Neural cell (in vitro differentiated cells): ENCODE measurements around the gene MKX. TPM values are rescaled to one million over a fixed set of nuclear protein-coding genes. Genes with fewer than 3 reads are reported as not detected.

Experiments used
- H2AFZ ChIP-seq: fragments of 200-600, 300-800 bp; sonication (generic), shearing (Covaris generic); 2 replicates; pipeline ENCODE4 v1.6.0; 2014; ENCODE audit warnings: low read depth, mild to moderate bottlenecking, antibody characterized with exemption, low read length, moderate library complexity
- H3F3A ChIP-seq: fragments of 200-600 bp; shearing (Covaris generic); 2 replicates; pipeline ENCODE4 v1.6.1; 2016; ENCODE audit warnings: mild to moderate bottlenecking, moderate library complexity, mixed read lengths, antibody characterized with exemption, low read length; ENCODE audit not compliant: insufficient read depth, poor library complexity, severe bottlenecking
- H3K27ac ChIP-seq: fragments of 200-600, 300-800 bp; sonication (generic), shearing (Covaris generic); 2 replicates; pipeline ENCODE4 v1.5.1; 2014; ENCODE audit warnings: mild to moderate bottlenecking, low read length, moderate library complexity
- H3K27me3 ChIP-seq: fragments of 300-800, 200-600 bp; sonication (generic), shearing (Covaris generic); 2 replicates; pipeline ENCODE4 v1.6.0; 2014; ENCODE audit warnings: mild to moderate bottlenecking, low read depth, low read length, moderate library complexity; ENCODE audit not compliant: insufficient read depth
- H3K36me3 ChIP-seq: fragments of 300-800, 200-600 bp; sonication (generic), shearing (Covaris generic); 2 replicates; pipeline ENCODE4 v1.5.1; 2014; ENCODE audit warnings: mild to moderate bottlenecking, antibody characterized with exemption, low read length, moderate library complexity; ENCODE audit not compliant: insufficient read depth
- H3K4me2 ChIP-seq: fragments of 300-800, 200-600 bp; sonication (generic), shearing (Covaris generic); 2 replicates; pipeline ENCODE4 v1.6.0; 2014; ENCODE audit warnings: mild to moderate bottlenecking, low read length
- H3K4me3 ChIP-seq: fragments of 300-800, 200-600 bp; sonication (generic), shearing (Covaris generic); 2 replicates; pipeline ENCODE4 v1.5.1; 2014; ENCODE audit warnings: mild to moderate bottlenecking, low read length, moderate library complexity
- H3K79me2 ChIP-seq: fragments of 200-600 bp; shearing (Covaris generic); replicated peaks from 2 replicates; pipeline ENCODE4 v1.6.0; 2014; ENCODE audit warnings: mild to moderate bottlenecking, low read length, moderate library complexity; ENCODE audit not compliant: insufficient read depth
- H3K9ac ChIP-seq: fragments of 300-800, 200-600 bp; sonication (generic), shearing (Covaris generic); 2 replicates; pipeline ENCODE4 v1.6.1; 2016; ENCODE audit warnings: mild to moderate bottlenecking, low read length, mixed read lengths
- H3K9me2 ChIP-seq: fragments of 200-600 bp; shearing (Covaris generic); 2 replicates; pipeline ENCODE4 v1.6.1; 2016; ENCODE audit warnings: mild to moderate bottlenecking, low read length, mixed read lengths; ENCODE audit not compliant: insufficient read depth
- H3K9me3 ChIP-seq: fragments of 200-600, 300-800 bp; sonication (generic), shearing (Covaris generic); 2 replicates; pipeline ENCODE4 v1.6.1; 2016; ENCODE audit warnings: mild to moderate bottlenecking, mixed run types, low read length, moderate library complexity, mixed read lengths
- H4K20me1 ChIP-seq: fragments of 200-600 bp; shearing (Covaris generic); 2 replicates; pipeline ENCODE4 v1.6.1; 2016; ENCODE audit warnings: mild to moderate bottlenecking, mixed run types; ENCODE audit not compliant: insufficient read depth
- EP300 ChIP-seq: fragments of 450-650 bp; conservative IDR thresholded peaks from 2 replicates; pipeline ENCODE4 v1.6.1; 2014; ENCODE audit warnings: antibody characterized with exemption, mild to moderate bottlenecking, moderate library complexity; ENCODE audit not compliant: poor library complexity, severe bottlenecking
- EZH2 ChIP-seq: fragments of 200-600, 300-800 bp; shearing (Covaris generic), sonication (generic); IDR thresholded peaks from 2 replicates; pipeline ENCODE4 v1.6.1; 2014; ENCODE audit warnings: antibody characterized with exemption, low read length, borderline replicate concordance, mild to moderate bottlenecking; ENCODE audit not compliant: insufficient read depth, poor library complexity, severe bottlenecking
- MXI1 ChIP-seq: fragments of 450-650 bp; conservative IDR thresholded peaks from 2 replicates; pipeline ENCODE4 v1.6.1; 2014; ENCODE audit warnings: antibody characterized with exemption, mild to moderate bottlenecking; ENCODE audit not compliant: poor library complexity, severe bottlenecking
- POLR2AphosphoS5 ChIP-seq: IDR thresholded peaks from 2 replicates; pipeline ENCODE4 v1.6.1; 2012
- RAD21 ChIP-seq: fragments of 450-650 bp; conservative IDR thresholded peaks from 2 replicates; pipeline ENCODE4 v1.6.1; 2014; ENCODE audit warnings: antibody characterized with exemption, mild to moderate bottlenecking, moderate library complexity
- SMC3 ChIP-seq: fragments of 450-650 bp; conservative IDR thresholded peaks from 2 replicates; pipeline ENCODE4 v1.6.1; 2014; ENCODE audit warnings: antibody characterized with exemption, mild to moderate bottlenecking, moderate library complexity; ENCODE audit not compliant: poor library complexity
- TAF1 ChIP-seq: IDR thresholded peaks from 2 replicates; pipeline ENCODE4 v1.6.1; 2012; ENCODE audit warnings: low read depth
- polyA plus RNA-seq: library from polyadenylated mRNA; depleted of rRNA; stranded (reverse); fragments of >200 nt; gene quantifications from 2 replicates; pipeline ENCODE4 v1.2.3, GENCODE V29; 2014
- TF ChIP-seq, protein P1 (sequence below): fragments of 450-650 bp; IDR thresholded peaks from 2 replicates; pipeline ENCODE4 v1.5.1; 2014; ENCODE audit warnings: antibody characterized with exemption, mild to moderate bottlenecking, moderate library complexity; ENCODE audit not compliant: poor library complexity, severe bottlenecking
- TF ChIP-seq, protein P2 (sequence below): IDR thresholded peaks from 2 replicates; pipeline ENCODE4 v1.6.1; 2012; ENCODE audit warnings: borderline replicate concordance

The MKX gene
- polyA plus RNA-seq, 1 donor from 2014 or later, result not detected

GRCh38 chr10:27687743-27688142, 57.9 kb downstream of the MKX start:
- Histone ChIP-seq H2AFZ (no peak overlapping the region), H3K27me3 (no peaks in the 10 kb centered on the region), H3K4me3 (no peak overlapping the region), H3K27ac (no peak overlapping the region), H3K9me2 (no peaks in the 10 kb centered on the region), H4K20me1 (no peaks in the 10 kb centered on the region), H3K9me3 (no peaks in the 10 kb centered on the region), H3K9ac (no peak overlapping the region), H3K4me2 (no peak overlapping the region), H3K36me3 (no peaks in the 10 kb centered on the region), H3K79me2 (no peaks in the 10 kb centered on the region), H3F3A (no peaks in the 10 kb centered on the region)
- no peak for TF ChIP-seq MXI1
- no peak for TF ChIP-seq POLR2AphosphoS5
- TF ChIP-seq, protein P1, sequence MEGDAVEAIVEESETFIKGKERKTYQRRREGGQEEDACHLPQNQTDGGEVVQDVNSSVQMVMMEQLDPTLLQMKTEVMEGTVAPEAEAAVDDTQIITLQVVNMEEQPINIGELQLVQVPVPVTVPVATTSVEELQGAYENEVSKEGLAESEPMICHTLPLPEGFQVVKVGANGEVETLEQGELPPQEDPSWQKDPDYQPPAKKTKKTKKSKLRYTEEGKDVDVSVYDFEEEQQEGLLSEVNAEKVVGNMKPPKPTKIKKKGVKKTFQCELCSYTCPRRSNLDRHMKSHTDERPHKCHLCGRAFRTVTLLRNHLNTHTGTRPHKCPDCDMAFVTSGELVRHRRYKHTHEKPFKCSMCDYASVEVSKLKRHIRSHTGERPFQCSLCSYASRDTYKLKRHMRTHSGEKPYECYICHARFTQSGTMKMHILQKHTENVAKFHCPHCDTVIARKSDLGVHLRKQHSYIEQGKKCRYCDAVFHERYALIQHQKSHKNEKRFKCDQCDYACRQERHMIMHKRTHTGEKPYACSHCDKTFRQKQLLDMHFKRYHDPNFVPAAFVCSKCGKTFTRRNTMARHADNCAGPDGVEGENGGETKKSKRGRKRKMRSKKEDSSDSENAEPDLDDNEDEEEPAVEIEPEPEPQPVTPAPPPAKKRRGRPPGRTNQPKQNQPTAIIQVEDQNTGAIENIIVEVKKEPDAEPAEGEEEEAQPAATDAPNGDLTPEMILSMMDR, result no peak
- no peak for TF ChIP-seq SMC3

DNA sequence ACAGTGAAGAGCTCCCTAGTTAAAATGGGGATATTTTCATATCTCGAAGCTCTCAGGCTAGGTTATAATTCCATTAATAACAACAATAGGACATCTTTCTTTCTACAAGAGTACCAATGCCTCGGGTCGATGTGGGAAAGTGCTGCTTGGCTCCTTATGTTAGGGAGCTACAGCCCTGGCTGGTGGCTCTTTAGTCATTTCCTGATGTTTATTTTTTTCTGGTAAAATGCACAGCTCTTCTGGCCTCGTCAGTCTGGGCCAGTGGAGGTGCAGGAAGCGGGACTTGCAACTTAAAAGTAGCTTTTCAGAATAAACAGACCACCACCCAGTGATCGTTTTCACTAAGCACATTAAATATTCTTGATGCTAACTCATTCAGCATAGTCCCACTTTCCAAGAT, 58.3 kb downstream of the MKX start:
- no peak overlapping the region for H3K4me3 ChIP-seq
- no peaks in the 10 kb centered on the region for H4K20me1 ChIP-seq
- no peaks in the 10 kb centered on the region for H3K9me3 ChIP-seq
- no peaks in the 10 kb centered on the region for H3K9me2 ChIP-seq
- TF ChIP-seq POLR2AphosphoS5 (no peak), SMC3 (no peak), RAD21 (no peak), EZH2 (no peak), MXI1 (no peak), EP300 (no peak), TAF1 (no peak)
- TF ChIP-seq, protein P2, sequence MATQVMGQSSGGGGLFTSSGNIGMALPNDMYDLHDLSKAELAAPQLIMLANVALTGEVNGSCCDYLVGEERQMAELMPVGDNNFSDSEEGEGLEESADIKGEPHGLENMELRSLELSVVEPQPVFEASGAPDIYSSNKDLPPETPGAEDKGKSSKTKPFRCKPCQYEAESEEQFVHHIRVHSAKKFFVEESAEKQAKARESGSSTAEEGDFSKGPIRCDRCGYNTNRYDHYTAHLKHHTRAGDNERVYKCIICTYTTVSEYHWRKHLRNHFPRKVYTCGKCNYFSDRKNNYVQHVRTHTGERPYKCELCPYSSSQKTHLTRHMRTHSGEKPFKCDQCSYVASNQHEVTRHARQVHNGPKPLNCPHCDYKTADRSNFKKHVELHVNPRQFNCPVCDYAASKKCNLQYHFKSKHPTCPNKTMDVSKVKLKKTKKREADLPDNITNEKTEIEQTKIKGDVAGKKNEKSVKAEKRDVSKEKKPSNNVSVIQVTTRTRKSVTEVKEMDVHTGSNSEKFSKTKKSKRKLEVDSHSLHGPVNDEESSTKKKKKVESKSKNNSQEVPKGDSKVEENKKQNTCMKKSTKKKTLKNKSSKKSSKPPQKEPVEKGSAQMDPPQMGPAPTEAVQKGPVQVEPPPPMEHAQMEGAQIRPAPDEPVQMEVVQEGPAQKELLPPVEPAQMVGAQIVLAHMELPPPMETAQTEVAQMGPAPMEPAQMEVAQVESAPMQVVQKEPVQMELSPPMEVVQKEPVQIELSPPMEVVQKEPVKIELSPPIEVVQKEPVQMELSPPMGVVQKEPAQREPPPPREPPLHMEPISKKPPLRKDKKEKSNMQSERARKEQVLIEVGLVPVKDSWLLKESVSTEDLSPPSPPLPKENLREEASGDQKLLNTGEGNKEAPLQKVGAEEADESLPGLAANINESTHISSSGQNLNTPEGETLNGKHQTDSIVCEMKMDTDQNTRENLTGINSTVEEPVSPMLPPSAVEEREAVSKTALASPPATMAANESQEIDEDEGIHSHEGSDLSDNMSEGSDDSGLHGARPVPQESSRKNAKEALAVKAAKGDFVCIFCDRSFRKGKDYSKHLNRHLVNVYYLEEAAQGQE, result no peak
- TF ChIP-seq, protein P1, result no peak
- H2AFZ ChIP-seq, result no peak overlapping the region
- no peaks in the 10 kb centered on the region for H3K27me3 ChIP-seq
- no peak overlapping the region for H3K27ac ChIP-seq
- H3K4me2 ChIP-seq, result no peak overlapping the region
- H3K79me2 ChIP-seq, result no peaks in the 10 kb centered on the region
- H3K9ac ChIP-seq, result no peak overlapping the region
- H3F3A ChIP-seq, result no peaks in the 10 kb centered on the region
- no peaks in the 10 kb centered on the region for H3K36me3 ChIP-seq
